GM19463 (cell line): ENCODE results near the gene C13orf46.
"Not testable (repeated sequence)": the region's sequence is repeated elsewhere in the genome, so short reads cannot be mapped to it uniquely, and the experiment has no call there.

Experiments
- ATAC-seq: cut with Tn5 transposase; IDR thresholded peaks from one replicate; pipeline ENCODE4 v1.9.1; 2021; ENCODE audit warnings: mild to moderate bottlenecking, moderate library complexity; ENCODE audit not compliant: unreplicated experiment

Gene C13orf46

DNA sequence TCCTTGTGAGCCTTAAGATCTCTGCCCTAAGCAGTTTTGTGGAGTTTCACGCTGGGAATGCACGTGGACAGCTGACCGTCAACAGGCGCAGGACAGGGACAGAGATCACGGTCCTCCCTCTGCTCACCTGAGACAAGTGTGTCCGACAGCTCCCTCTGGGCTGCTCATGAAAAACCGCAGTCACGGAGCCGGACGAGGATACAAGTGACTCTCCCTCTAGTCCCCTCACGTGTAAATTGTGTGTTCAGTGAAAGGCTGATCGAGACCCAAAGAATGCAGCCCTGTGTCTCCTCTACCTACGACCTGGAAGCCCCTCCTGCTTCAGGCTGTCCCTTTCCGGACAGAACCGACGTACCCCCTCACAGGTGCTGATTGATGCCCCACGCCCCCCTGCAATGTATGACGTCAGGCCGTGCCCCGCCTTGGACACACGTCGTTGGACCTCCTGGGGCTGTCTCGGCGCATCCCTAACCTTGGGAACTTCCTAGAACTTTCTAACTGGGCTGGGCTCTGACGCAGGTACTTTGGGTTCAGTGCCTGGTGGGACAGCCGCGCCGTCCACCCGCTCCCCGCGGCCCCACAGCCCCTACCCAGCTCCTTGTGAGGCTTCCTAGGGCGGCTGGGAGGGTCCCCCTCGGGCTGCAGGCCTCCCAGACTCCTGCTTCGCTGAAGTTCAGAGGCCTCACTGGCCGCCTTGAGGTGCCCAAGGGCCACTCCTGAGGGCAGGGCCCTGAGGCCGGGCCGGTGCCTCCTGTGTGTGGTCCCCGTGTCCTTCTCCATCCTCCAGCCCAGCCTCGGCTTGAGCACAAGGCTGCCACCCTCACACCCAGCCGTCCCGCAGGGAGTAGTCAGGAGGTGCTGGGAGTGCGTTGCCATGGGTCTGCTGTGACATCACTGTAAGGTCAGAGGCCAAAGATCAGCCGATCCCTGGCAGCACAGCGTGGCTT lies at the start of gene C13orf46:
Gene C13orf46 (minus strand): TSS at position 859 of the 947 bp plus-strand sequence. CDS start 79 bp downstream, at position 780.
- ATAC-seq = no peak

DNA sequence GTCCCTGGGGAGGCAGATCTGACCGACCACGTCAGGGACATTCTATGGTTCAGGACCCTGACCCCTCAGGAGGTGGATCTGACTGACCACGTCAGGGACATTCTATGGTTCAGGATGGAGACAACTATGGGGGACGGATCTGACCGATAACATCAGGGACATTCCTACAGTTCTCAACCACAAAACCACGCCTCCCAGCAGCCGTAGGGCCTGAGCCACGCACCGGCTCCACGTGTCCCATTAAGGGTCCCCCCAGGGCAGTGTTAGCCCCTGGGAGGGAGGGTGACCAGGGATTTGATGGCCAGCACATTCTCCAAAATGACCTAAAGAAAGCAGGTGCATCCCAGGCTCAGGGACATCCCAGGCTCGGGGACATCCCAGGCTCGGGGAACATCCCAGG lies 49.0 kb upstream of the C13orf46 start:
- no peak for ATAC-seq

DNA sequence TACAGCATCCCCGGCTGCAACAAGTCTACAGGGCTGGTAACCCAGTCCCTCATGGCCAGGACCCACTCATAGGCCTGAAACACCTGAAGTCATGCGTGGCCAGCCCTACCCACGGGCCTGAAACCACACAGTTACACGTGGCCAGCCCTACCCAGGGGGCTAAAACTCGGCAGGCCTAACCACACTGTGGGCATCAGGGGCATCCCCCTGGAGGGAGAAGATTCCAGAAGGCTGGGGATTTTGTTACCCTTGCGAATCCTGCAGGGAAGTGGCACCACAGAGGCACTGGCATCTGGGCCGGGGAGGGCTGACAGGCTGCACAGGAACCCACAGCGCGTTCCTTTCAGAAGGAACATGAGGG lies 48.4 kb upstream of the C13orf46 start:
- ATAC-seq = no peak

DNA sequence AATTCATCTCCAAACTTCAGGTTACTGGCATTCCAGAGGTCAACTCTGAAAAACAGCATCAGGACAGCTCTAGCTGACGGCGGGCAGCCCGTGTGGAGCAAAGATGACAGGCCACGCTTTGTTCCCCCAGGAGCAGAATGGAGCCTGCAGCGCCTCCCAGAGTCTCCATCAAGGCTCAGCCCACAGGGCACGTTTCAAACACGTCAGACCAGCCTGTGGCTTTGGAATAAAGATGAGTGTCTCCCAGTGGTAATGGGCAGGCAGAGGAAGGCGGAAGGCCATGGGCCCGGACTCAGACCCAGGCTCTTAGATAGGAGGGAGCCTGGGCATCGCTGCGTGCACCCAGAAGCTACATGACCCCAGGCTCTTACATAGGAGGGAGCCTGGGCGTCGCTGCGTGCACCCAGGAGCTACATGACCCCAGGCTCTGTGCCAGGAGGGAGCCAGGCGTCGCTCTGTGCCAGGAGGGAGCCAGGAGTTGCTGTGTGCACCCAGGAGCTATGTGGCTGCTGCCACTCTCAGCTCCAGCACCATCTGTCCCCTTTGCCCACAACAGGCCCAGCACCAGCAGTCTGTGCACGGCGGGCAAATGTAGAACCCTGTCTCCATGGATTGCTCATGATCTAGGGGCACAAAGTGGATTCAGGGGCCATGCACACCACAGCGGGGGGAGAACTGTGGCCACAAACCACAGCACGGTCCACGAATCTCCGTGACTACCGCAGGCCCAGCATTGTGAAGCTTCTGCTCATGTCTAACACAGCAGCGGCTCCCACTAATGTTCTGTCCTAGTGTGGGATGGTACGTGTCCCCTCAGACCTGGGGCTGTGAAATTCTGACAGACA lies 47.8 kb upstream of the C13orf46 start:
- ATAC-seq = no peak

DNA sequence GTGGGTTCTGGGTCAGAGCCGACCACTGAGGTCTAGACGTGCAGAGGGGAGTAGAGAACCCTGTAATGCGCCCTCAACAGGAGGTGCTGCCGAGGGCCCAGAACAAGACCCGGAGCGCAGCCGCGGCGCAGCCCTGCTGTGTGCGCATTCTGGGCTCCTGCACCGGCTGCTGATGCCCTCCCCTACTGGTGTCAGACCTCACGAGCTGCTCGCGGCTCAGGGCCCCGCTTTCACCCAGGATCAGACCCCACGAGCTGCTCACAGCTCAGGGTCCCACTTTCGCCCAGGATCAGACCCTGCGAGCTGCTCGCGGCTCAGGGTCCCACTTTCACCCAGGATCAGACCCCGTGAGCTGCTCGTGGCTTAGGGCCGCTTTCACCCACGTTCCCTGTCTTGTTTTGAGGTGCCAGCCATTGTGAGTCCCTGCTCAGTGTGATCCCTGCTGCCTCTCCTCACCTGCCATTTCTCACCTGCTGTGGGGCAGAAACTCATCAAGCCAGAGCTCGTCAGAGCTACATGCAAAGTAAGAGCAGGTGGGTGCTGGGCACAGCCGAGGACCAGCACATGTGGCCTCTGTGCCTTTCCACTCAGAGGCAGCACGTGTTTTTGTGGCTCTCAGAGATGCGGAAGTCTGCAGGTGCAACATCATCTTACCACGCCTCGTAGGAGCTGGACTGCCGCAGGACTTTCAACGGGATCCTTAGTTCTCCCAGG lies 47.0 kb upstream of the C13orf46 start:
- no peak for ATAC-seq

DNA sequence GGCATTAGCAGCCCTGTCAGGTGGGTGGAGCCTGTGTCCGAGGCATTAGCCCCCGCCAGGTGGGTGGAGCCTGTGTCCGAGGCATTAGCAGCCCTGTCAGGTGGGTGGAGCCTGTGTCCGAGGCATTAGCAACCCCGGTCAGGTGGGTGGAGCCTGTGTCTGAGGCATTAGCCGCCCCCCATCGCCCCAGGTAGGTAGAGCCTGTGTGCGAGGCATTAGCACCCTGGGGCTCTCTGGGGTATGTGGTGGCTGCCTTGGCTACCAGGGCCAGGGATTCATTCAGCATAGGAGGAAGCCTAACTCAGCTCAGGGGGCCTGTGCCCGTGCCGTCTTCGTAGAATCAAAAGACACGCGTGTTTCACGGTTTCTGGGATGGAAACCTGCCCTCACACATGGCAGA lies 46.3 kb upstream of the C13orf46 start:
- not testable (repeated sequence) for ATAC-seq

- ATAC-seq = no peak
Measured at GRCh38 chr13:114019367-114019766, 45.5 kb upstream of the C13orf46 start.

DNA sequence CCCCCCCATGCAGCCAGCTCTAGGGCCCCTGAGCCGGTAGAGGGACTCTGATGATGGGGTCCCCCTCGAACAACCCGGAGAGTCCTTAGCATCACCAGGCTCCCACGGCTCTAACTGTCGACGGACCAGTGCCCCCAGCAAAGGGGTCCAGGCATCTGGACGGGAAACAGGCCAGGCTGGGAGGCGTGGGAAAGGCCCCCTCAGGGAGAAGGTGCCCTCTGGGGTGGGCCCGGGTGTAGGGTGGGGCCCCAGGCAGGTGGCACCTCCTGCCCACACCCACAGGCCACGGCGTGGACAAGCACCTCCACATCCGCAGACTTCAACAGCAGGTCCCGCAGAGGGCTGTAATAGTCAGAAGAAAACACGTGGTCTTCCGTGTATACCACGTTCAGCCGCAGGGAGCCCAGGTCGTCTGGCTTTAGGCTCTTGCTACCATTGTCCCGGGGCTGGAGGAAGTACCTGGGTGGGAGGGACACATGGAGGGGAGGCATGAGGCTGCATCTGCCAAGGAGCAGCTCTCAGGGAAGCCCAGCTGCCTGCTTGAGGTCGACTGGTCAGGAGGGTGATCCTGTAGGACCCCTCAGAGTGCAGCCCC lies 44.7 kb upstream of the C13orf46 start:
- no peak for ATAC-seq

DNA sequence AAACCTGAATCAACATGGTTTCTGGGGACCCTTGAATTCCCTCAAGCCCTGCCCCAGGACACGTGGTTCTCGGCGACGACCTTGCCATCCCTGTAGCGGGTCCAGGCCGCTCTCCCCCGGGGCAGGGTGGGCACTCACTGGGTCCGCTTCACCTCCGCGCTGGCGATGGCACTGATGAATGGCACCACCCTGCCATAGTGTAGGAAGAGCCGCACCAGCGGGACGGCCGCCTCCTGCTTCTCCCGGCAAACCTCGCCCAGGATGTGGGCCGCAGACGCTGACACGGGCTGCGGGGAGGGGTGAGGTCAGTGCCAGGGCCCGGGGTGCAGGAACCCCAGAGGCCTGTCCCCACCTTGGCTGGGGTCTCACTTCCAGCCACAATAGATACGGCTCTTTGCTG lies 44.1 kb upstream of the C13orf46 start:
- ATAC-seq = no peak

DNA sequence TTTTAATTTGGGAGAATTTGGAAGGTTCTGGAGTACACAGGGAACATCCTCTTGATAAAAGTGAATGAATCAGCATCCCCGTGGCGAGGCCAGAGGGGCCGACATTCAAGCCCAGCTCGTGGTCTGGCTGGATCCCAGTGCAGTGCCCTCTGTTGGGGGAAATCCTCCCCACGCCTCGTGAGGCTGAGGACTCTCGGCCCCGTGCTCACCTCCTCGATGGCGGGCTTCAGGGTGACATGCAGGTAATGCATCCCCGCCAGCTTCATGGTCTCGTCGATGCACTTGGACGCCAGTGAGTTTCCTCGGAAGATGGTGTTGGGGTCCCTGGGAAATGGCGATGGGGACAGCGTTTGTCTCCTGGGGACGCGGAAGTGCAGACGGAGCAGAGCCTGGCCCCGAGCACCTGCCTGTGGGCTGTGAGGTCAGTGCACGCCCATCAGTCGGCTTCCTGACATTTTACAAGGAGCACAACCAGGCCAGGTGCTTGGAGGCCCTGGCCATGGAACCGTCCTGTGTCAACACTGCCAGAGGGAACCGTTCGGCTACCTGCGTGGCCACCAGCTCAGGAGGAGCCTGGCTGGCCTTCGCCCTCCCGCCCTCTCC lies 43.3 kb upstream of the C13orf46 start:
- ATAC-seq = no peak

GRCh38 chr13:114016321-114017027 lies 42.6 kb upstream of the C13orf46 start:
- no peak for ATAC-seq

- no peak for ATAC-seq
Measured at GRCh38 chr13:114015969-114016295, 42.1 kb upstream of the C13orf46 start.

DNA sequence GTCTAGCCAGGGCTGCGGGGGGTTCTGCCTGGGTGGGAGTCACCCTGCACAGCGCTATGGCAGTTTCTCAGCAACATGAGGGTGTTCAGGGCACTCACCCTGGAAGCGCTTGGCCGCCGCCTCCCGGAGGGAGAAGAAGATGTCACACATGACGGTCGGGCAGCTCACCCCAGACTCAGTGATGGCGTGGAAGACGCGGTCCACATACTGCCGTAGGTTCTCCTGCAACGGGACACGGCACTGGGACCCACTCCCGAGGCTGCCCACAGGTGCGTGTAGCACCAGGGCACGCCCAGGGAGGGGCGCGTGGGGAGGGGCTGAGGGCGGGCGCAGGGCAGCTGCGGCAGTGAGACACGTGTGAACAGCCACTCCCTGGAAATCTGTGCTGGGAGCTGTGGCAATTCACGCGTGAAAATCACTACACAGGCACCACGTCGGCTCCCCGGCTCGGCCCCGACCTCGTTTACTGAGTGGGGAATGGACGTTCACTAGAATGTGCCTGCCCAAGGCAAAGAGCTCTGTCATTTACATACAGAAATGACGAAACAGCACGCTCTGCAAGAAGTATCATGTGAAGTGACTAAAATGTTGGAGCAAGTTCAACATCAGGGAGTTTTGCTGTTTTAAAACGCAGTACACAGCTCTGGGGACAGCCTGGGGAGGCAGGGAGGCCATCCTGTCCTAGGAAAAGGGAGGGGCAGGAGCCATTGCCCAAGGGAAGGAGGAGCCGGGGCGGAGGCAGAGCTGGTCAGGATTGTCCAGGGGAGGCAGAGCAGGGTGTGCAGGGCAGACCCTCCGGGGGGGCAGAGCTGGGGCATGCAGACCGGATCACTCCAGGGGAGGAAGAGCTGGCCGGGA lies 41.5 kb upstream of the C13orf46 start:
- ATAC-seq = no peak

DNA sequence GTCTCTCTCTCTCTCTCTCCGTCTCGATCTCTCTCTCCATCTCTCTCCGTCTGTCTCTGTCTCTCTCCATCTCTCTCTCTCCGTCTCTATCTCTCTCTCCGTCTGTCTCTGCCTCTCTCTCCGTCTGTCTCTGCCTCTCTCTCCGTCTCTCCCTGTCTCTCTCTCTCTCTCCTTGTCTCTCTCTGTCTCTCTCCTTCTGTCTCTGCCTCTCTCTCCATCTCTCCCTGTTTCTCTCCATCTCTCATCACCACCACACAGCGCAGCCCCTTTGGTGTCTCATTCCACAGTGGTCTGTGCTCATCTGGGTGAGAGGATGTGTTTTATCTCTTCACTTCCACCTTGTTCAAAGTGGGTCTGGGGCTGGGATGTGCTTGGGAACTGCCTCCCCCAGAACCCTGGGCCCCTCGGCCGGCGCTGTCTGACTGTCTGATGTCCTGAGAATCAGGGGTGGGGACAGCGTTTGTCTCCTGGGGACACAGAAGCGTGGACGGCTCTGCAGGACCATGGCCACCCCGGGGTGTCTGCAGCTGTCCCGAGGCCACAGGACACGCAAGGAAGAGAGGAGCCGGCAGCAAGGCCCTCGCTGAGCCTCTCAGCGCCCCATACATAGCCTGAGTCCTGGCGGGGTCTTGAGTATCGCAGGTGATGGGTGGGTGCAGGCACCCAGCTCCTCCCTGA lies 40.2 kb upstream of the C13orf46 start:
- no peak for ATAC-seq

DNA sequence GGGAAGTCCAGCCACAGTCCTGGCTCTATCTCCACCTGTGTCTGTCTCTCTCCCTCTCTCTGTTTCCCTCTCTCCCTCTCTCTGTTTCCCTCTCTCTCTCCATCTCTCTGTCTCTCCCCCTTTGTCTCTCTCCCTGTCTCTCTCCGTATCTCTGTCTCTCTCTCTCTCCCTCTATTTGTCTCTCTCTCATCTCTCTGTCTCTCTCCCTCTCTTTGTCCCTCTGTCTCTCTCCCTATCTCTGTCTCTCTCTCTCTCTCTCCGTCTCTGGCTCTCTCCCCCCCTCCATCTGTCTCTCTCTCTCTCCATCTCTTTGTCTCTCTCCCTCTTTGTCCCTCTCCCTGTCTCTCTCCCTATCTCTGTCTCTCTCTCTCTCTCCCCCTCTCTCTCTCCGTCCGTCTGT lies 39.5 kb upstream of the C13orf46 start:
- ATAC-seq = no peak

GRCh38 chr13:114012921-114013320 lies 39.0 kb upstream of the C13orf46 start:
- ATAC-seq = no peak

DNA sequence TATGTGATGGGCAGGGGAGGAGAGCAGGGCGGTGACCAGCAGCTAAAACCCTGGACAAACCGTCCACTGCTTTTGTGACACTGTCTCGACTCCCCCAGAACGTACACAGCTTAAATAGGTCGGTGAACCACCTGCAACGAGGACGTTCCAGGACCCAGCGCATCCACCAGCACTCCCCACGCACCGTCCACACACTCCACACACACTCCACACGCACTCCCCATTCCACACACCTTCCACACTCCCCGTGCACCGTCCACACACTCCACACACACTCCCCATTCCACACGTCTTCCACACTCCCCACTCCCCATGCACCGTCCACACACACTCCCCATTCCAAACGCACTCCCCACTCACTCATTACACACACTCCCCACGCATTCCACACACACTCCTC lies 38.3 kb upstream of the C13orf46 start:
- no peak for ATAC-seq

DNA sequence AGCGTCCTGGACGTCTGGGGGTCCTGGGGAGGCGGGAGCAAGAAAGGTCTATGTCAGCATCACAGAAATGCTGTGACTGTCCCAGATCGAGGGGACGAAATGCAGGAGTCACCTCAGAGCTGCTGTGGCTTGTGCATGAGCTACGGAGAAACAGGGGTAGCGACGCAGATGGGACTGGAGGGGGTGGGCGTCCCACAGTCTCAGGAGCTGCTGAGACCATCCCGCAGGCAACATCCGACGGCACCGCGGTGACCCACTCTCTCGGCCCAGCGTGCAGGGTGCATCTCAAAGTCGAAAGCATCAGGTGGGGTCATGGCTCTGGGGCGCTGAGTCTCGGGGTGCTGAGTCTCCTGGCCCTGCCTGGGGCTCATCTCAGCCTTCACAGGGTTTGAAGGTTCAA lies 37.4 kb upstream of the C13orf46 start:
- ATAC-seq = no peak
